ENCODE data around the gene PHKG2.

PHKG2 gene

DNA sequence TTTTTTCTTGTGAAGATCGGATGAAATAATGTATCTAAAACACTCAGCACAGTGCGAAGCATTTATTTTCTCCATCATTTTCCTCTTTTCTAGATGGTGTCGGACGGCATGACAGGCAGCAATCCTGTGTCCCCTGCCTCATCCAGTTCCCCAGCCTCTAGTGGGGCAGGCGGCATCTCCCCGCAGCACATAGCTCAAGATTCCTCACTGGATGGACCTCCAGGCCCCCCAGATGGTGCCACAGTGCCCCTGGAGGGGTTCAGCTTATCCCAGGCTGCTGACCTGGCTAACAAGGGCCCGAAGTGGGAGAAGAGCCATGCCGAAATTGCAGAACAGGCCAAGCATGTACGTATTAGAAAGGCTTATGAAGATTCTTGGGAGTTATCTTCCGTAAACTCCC, 44.3 kb upstream of the PHKG2 start:
- in situ Hi-C loops (cut with MboI; ENCODE audit: low sequenced_read_pairs, unreplicated experiment): no loop called here
- no peak for DNase-seq (ENCODE audit: low spot score)
- TF ChIP-seq, protein P1, sequence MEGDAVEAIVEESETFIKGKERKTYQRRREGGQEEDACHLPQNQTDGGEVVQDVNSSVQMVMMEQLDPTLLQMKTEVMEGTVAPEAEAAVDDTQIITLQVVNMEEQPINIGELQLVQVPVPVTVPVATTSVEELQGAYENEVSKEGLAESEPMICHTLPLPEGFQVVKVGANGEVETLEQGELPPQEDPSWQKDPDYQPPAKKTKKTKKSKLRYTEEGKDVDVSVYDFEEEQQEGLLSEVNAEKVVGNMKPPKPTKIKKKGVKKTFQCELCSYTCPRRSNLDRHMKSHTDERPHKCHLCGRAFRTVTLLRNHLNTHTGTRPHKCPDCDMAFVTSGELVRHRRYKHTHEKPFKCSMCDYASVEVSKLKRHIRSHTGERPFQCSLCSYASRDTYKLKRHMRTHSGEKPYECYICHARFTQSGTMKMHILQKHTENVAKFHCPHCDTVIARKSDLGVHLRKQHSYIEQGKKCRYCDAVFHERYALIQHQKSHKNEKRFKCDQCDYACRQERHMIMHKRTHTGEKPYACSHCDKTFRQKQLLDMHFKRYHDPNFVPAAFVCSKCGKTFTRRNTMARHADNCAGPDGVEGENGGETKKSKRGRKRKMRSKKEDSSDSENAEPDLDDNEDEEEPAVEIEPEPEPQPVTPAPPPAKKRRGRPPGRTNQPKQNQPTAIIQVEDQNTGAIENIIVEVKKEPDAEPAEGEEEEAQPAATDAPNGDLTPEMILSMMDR (IDR thresholded peaks at IDR 0.05; ENCODE audit: borderline replicate concordance, control extremely low read depth, extremely low read depth, insufficient read depth, missing control alignments): no peak

DNA sequence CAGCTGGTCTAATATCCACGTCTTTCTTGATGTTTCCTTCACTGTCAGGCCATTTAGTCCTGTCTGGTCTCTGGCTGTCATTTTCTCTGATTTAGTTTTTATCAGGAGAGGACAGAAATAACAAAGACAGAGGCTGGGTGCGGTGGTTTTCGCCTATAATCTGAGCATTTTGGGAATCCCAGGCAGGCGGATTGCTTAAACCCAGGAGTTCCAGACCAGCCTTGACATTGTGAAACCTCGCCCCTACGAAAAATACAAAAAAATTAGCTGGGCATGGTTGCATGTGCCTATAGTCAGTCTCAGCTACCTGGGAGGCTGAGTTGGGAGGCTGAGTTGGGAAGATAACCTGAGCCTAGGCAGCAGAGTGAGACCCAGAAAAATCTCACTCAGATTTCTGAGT, 42.2 kb upstream of the PHKG2 start:
- in situ Hi-C loops (cut with MboI; ENCODE audit: low sequenced_read_pairs, unreplicated experiment): no loop called here
- TF ChIP-seq, protein P1 (IDR thresholded peaks at IDR 0.05; ENCODE audit: borderline replicate concordance, control extremely low read depth, extremely low read depth, insufficient read depth, missing control alignments): no peak
- DNase-seq (ENCODE audit: low spot score): no peak

DNA sequence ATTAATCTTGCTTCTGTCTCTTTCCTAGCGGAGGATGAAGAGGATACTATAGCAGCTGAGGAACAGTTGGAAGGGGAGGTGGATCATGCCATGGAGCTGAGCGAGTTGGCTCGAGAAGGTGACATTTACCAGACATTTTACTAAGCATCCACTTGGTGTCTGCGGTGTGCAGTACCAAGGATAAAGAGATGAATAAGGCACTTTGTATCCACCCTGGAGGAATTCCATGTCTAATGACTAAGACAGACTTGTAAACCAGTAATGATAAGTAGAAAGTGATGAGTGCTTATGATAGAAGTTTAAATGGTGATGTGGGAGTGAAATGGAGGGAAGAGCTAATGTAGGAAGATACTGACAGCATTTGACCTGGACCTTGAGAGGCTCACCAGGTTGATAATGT, 37.3 kb upstream of the PHKG2 start:
- in situ Hi-C loops (cut with MboI; ENCODE audit: low sequenced_read_pairs, unreplicated experiment): no loop called here
- TF ChIP-seq, protein P1 (IDR thresholded peaks at IDR 0.05; ENCODE audit: borderline replicate concordance, control extremely low read depth, extremely low read depth, insufficient read depth, missing control alignments): no peak
- DNase-seq (ENCODE audit: low spot score): no peak

DNA sequence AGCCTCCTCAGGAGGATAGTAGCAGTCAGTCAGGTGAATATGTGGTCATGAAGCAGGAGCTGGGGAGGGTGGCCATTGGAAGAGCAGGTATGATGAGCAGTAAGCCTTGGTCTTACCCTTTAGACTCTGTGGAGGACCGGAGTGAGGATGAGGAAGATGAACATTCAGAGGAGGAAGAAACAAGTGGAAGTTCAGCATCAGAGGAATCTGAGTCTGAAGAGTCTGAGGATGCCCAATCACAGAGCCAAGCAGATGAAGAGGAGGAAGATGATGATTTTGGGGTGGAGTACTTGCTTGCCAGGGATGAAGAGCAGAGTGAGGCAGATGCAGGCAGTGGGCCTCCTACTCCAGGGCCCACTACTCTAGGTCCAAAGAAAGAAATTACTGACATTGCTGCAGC, 36.5 kb upstream of the PHKG2 start:
- DNase-seq (ENCODE audit: low spot score): no peak
- TF ChIP-seq, protein P1 (IDR thresholded peaks at IDR 0.05; ENCODE audit: borderline replicate concordance, control extremely low read depth, extremely low read depth, insufficient read depth, missing control alignments): no peak
- in situ Hi-C loops (cut with MboI; ENCODE audit: low sequenced_read_pairs, unreplicated experiment): no loop called here

DNA sequence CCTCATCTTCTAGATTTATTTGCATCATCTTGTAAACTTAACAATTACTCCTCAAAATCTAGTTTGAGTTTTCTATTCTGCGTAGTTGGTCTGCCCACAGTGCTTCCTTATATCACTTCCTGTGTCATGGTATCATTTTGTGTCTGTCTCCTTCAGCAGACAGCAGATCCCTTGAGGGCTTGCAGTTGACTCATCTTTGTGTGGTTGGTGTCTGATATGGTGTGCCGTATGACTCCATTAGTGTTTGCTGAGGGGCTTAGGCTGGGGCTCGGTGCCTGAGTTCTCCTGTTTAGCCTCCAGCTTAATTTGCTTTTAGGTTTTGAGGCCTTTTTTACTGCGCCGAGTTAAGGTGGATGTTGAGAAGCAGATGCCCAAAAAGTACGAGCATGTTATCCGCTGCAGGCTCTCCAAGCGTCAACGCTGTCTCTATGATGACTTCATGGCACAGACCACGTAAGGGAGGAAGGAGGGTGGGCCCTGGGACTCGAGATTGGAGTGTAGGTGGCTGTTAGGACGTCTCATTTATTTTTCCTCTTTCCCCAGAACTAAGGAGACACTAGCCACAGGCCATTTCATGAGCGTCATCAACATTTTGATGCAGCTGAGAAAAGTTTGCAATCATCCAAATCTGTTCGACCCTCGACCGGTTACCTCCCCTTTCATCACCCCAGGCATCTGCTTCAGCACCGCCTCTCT, 32.3 kb upstream of the PHKG2 start:
- in situ Hi-C loops (cut with MboI; ENCODE audit: low sequenced_read_pairs, unreplicated experiment): no loop called here
- peak; percentile 52 for DNase-seq (ENCODE audit: low spot score)
- TF ChIP-seq, protein P1 (IDR thresholded peaks at IDR 0.05; ENCODE audit: borderline replicate concordance, control extremely low read depth, extremely low read depth, insufficient read depth, missing control alignments): no peak

DNA sequence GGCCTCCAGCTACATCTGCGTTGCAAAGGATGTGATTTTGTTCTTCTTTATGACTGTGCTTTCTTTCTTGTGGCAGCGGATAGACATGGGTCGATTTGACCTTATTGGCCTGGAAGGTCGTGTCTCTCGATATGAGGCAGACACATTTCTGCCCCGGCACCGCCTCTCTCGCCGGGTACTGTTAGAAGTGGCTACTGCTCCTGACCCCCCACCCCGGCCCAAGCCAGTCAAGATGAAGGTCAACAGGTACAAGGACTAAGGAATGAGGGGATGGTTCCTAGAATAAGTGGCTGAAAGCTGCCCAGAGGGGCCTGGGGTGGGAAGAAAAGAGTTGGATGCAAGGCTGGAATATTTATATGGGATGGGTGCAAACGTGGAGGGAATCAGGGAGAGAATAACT, 28.1 kb upstream of the PHKG2 start:
- TF ChIP-seq, protein P1 (IDR thresholded peaks at IDR 0.05; ENCODE audit: borderline replicate concordance, control extremely low read depth, extremely low read depth, insufficient read depth, missing control alignments): no peak
- in situ Hi-C loops (cut with MboI; ENCODE audit: low sequenced_read_pairs, unreplicated experiment): no loop called here
- DNase-seq (ENCODE audit: low spot score): no peak
